WTC11 (cell line): ENCODE results near the gene B3GAT1. TPM values are rescaled to one million over a fixed set of nuclear protein-coding genes. Genes with fewer than 3 reads are reported as not detected.

ENCODE experiments used
- ATAC-seq: fragments of 200-7000 bp; cut with Tn5 transposase; 2 replicates; pipeline ENCODE4 v1.10.0; 2021; ENCODE audit warnings: mild to moderate bottlenecking, moderate library complexity
- CTCF ChIA-PET: fragments of 300-600 bp; sonication (Branson Sonifier 250); formaldehyde crosslinking; loops from one replicate; lab custom pipeline; 2021; ENCODE audit warnings: antibody characterized with exemption; lab: Charles Lee
- POLR2A ChIA-PET: fragments of 350-600 bp; sonication (Branson Sonifier 250); formaldehyde crosslinking; loops from one replicate; lab custom pipeline; 2021; ENCODE audit warnings: antibody characterized with exemption; lab: Charles Lee
- DNase-seq: peaks from one replicate; pipeline ENCODE4 v3.0.0; 2021; ENCODE audit warnings: low spot score
- H3K27ac Mint-ChIP-seq: 2 replicates; pipeline ENCODE4 v1.8.0; 2021; ENCODE audit warnings: mixed read lengths
- H3K27me3 Mint-ChIP-seq: 2 replicates; pipeline ENCODE4 v1.8.0; 2021; ENCODE audit warnings: low read depth, mild to moderate bottlenecking, moderate library complexity, mixed read lengths
- H3K36me3 Mint-ChIP-seq: 2 replicates; pipeline ENCODE4 v1.8.0; 2021; ENCODE audit warnings: mixed read lengths
- H3K4me1 Mint-ChIP-seq: 2 replicates; pipeline ENCODE4 v1.8.0; 2022; ENCODE audit warnings: mixed read lengths
- H3K4me3 Mint-ChIP-seq: 2 replicates; pipeline ENCODE4 v1.8.0; 2021; ENCODE audit warnings: mild to moderate bottlenecking, moderate library complexity, mixed read lengths
- H3K9me3 Mint-ChIP-seq: 2 replicates; pipeline ENCODE4 v1.8.0; 2021; ENCODE audit warnings: mixed read lengths
- AFF4 ChIP-seq: sonication (generic); formaldehyde crosslinking; IDR thresholded peaks from 2 replicates; pipeline ENCODE4 v1.8.1; 2023; ENCODE audit warnings: mild to moderate bottlenecking, missing genetic modification reagents, borderline replicate concordance
- ATF1 ChIP-seq: sonication (generic); formaldehyde crosslinking; IDR thresholded peaks from 2 replicates; pipeline ENCODE4 v1.8.1; 2023; ENCODE audit warnings: mild to moderate bottlenecking, moderate library complexity, missing genetic modification reagents
- ATF3 ChIP-seq: sonication (generic); formaldehyde crosslinking; conservative IDR thresholded peaks from 2 replicates; pipeline ENCODE4 v1.8.1; 2022; ENCODE audit warnings: mild to moderate bottlenecking, missing genetic modification reagents
- EMX1 ChIP-seq: fragments of 250-450 bp; sonication (Bioruptor Pico); IDR thresholded peaks from 2 replicates; pipeline ENCODE4 v1.8.0; 2021; ENCODE audit warnings: mild to moderate bottlenecking
- FOXK1 ChIP-seq: sonication (generic); formaldehyde crosslinking; IDR thresholded peaks from 2 replicates; pipeline ENCODE4 v1.8.0; 2022; ENCODE audit warnings: mild to moderate bottlenecking, moderate library complexity, missing genetic modification reagents
- FOXP1 ChIP-seq: sonication (generic); formaldehyde crosslinking; IDR thresholded peaks from 2 replicates; pipeline ENCODE4 v1.8.0; 2022; ENCODE audit warnings: missing genetic modification reagents, mild to moderate bottlenecking, moderate library complexity, borderline replicate concordance
- GABPB1 ChIP-seq: sonication (generic); formaldehyde crosslinking; IDR thresholded peaks from 2 replicates; pipeline ENCODE4 v1.8.1; 2023; ENCODE audit warnings: mild to moderate bottlenecking, missing genetic modification reagents
- HMGXB4 ChIP-seq: sonication (generic); formaldehyde crosslinking; IDR thresholded peaks from 2 replicates; pipeline ENCODE4 v1.8.1; 2023; ENCODE audit warnings: mild to moderate bottlenecking, moderate library complexity, missing genetic modification reagents
- KAT7 ChIP-seq: sonication (generic); formaldehyde crosslinking; IDR thresholded peaks from 2 replicates; pipeline ENCODE4 v1.8.1; 2023; ENCODE audit warnings: missing genetic modification reagents, mild to moderate bottlenecking, borderline replicate concordance
- MAX ChIP-seq: sonication (generic); formaldehyde crosslinking; IDR thresholded peaks from 2 replicates; pipeline ENCODE4 v1.8.0; 2022; ENCODE audit warnings: mild to moderate bottlenecking, missing genetic modification reagents
- MYBL2 ChIP-seq: sonication (generic); formaldehyde crosslinking; IDR thresholded peaks from 2 replicates; pipeline ENCODE4 v1.8.1; 2023; ENCODE audit warnings: mild to moderate bottlenecking, moderate library complexity, missing genetic modification reagents
- NFYB ChIP-seq: sonication (generic); formaldehyde crosslinking; conservative IDR thresholded peaks from 2 replicates; pipeline ENCODE4 v1.8.0; 2022; ENCODE audit warnings: low read depth, missing genetic modification reagents
- PRDM15 ChIP-seq: sonication (generic); formaldehyde crosslinking; IDR thresholded peaks from 2 replicates; pipeline ENCODE4 v1.8.0; 2022; ENCODE audit warnings: missing genetic modification reagents
- RELA ChIP-seq: sonication (generic); formaldehyde crosslinking; IDR thresholded peaks from 2 replicates; pipeline ENCODE4 v1.8.1; 2022; ENCODE audit warnings: missing genetic modification reagents, mild to moderate bottlenecking, borderline replicate concordance
- ZNF121 ChIP-seq: sonication (generic); formaldehyde crosslinking; IDR thresholded peaks from 2 replicates; pipeline ENCODE4 v1.8.0; 2023; ENCODE audit warnings: missing genetic modification reagents
- ZNF317 ChIP-seq: sonication (generic); formaldehyde crosslinking; IDR thresholded peaks from 2 replicates; pipeline ENCODE4 v1.8.1; 2023; ENCODE audit warnings: low read depth, mild to moderate bottlenecking, moderate library complexity, missing genetic modification reagents, borderline replicate concordance
- ZNF532 ChIP-seq: fragments of 250-450 bp; sonication (Bioruptor Pico); IDR thresholded peaks from 2 replicates; pipeline ENCODE4 v1.9.0; 2021; ENCODE audit warnings: mild to moderate bottlenecking, borderline replicate concordance
- ZNF671 ChIP-seq: fragments of 250-450 bp; sonication (Bioruptor Pico); IDR thresholded peaks from 2 replicates; pipeline ENCODE4 v1.8.0; 2021; ENCODE audit warnings: mild to moderate bottlenecking
- ZSCAN18 ChIP-seq: fragments of 250-450 bp; sonication (Bioruptor Pico); IDR thresholded peaks from 2 replicates; pipeline ENCODE4 v2.1.2; 2022; ENCODE audit warnings: mild to moderate bottlenecking, moderate library complexity
- total RNA-seq: library from RNA; stranded (reverse); gene quantifications from 3 replicates; pipeline ENCODE4 v1.2.3, GENCODE V29; 2021

Gene B3GAT1
- total RNA-seq, 1 experiment from 2014 or later = 30.0 TPM

- TF ChIP-seq MAX (CRISPR knock-in tag) (peak; percentile 95), FOXP1 (CRISPR knock-in tag) (peak; percentile 81; the same call in 1 of the 2 replicates), KAT7 (no peak), ZSCAN18 (CRISPR knock-in tag) (no peak), ZNF121 (no peak), ATF1 (CRISPR knock-in tag) (no peak), MYBL2 (CRISPR knock-in tag) (no peak), AFF4 (CRISPR knock-in tag) (no peak), GABPB1 (CRISPR knock-in tag) (no peak), EMX1 (CRISPR knock-in tag) (no peak), RELA (CRISPR knock-in tag) (no peak), FOXK1 (CRISPR knock-in tag) (peak; percentile 50; the same call in 1 of the 2 replicates), ZNF671 (CRISPR knock-in tag) (no peak), ZNF317 (no peak)
These were observed 51.8 kb downstream of the B3GAT1 start (continued) for GRCh38 chr11:134360050-134360835.

- DNase-seq (peak; percentile 5), ATAC-seq (no peak)
- Mint-ChIP-seq H3K4me3 (no peak overlapping the region), H3K27ac (no peak overlapping the region), H3K4me1 (peaks cover 15% of the 10 kb centered on the region), H3K36me3 (no peaks in the 10 kb centered on the region), H3K27me3 (peaks cover 12% of the 10 kb centered on the region), H3K9me3 (no peaks in the 10 kb centered on the region)
- POLR2A ChIA-PET = no interaction called here
- CTCF ChIA-PET = interaction anchor here (0.6 to 1.5 kb wide), 4 partner anchors 10 to 227 kb away, joined by 4 to 6 read pairs (median 4); no protein-coding TSS in a partner anchor
- TF ChIP-seq ATF1 (CRISPR knock-in tag) = no peak
- no peak for TF ChIP-seq HMGXB4 (CRISPR knock-in tag)
- no peak for TF ChIP-seq NFYB (CRISPR knock-in tag)
- no peak for TF ChIP-seq FOXP1 (CRISPR knock-in tag)
- no peak for TF ChIP-seq PRDM15 (CRISPR knock-in tag)
- TF ChIP-seq ZNF532 (CRISPR knock-in tag) = no peak
- TF ChIP-seq ZNF121 = no peak
- no peak for TF ChIP-seq ATF3 (CRISPR knock-in tag)
These were observed 52.4 kb downstream of the B3GAT1 start for GRCh38 chr11:134359646-134360045.
